Dedifferentiated amniotic fluid mesenchymal stem cell (primary cell): ENCODE measurements around the gene CEP89.
"Not testable (repeated sequence)": the region's sequence is repeated elsewhere in the genome, so short reads cannot be mapped to it uniquely, and the experiment has no call there.

Experiments
- DNase-seq: peaks from one replicate; pipeline ENCODE4 v3.0.0-alpha.2; 2016; ENCODE audit errors: extremely low spot score

The CEP89 gene

GRCh38 chr19:32895384-32895783 lies 76.4 kb downstream of the CEP89 start:
- no peak for DNase-seq

- DNase-seq: no peak
These were observed 80.1 kb downstream of the CEP89 start for GRCh38 chr19:32891609-32892008.

GRCh38 chr19:32890841-32891240 lies 80.9 kb downstream of the CEP89 start:
- DNase-seq: no peak

- no peak for DNase-seq
These were observed 81.4 kb downstream of the CEP89 start for GRCh38 chr19:32890326-32890725.

- DNase-seq: no peak
These were observed 82.4 kb downstream of the CEP89 start for GRCh38 chr19:32889137-32889934.

- no peak for DNase-seq
These were observed 84.1 kb downstream of the CEP89 start for GRCh38 chr19:32887572-32888215.

GRCh38 chr19:32886241-32886640 lies 85.5 kb downstream of the CEP89 start:
- no peak for DNase-seq

GRCh38 chr19:32885255-32885654 lies 86.5 kb downstream of the CEP89 start:
- not testable (repeated sequence) for DNase-seq

- no peak for DNase-seq
These were observed 90.0 kb downstream of the CEP89 start for GRCh38 chr19:32881766-32882165.

- DNase-seq: no peak
These were observed 91.1 kb downstream of the CEP89 start for GRCh38 chr19:32880622-32881021.

- DNase-seq: no peak
These were observed 92.0 kb downstream of the CEP89 start for GRCh38 chr19:32879741-32880140.

GRCh38 chr19:32878988-32879387 lies 92.8 kb downstream of the CEP89 start:
- DNase-seq: no peak

GRCh38 chr19:32877977-32878745 lies 93.6 kb downstream of the CEP89 start:
- DNase-seq: no peak

- no peak for DNase-seq
These were observed 94.3 kb downstream of the CEP89 start for GRCh38 chr19:32877323-32877912.

- DNase-seq: no peak
These were observed 94.9 kb downstream of the CEP89 start for GRCh38 chr19:32876919-32877285.

- no peak for DNase-seq
These were observed 95.4 kb downstream of the CEP89 start for GRCh38 chr19:32876236-32876918.

- DNase-seq: no peak
These were observed 96.3 kb downstream of the CEP89 start for GRCh38 chr19:32875428-32875827.

- no peak for DNase-seq
These were observed 97.2 kb downstream of the CEP89 start for GRCh38 chr19:32874605-32875004.

GRCh38 chr19:32873247-32873959 lies 98.4 kb downstream of the CEP89 start:
- DNase-seq: no peak

- DNase-seq: no peak
These were observed 99.4 kb downstream of the CEP89 start for GRCh38 chr19:32872391-32872790.

GRCh38 chr19:32870981-32871451 lies 100.7 kb downstream of the CEP89 start:
- DNase-seq: no peak
